Naive thymus-derived CD4-positive, alpha-beta T cell (primary cell): ENCODE results near the gene AADACL4. TPM values are rescaled to one million over a fixed set of nuclear protein-coding genes. Genes with fewer than 3 reads are reported as not detected.

Source experiments
- ATAC-seq: fragments of 150-1000 bp; cut with Tn5 transposase; 2 replicates; pipeline ENCODE4 v1.10.0; 2021; ENCODE audit warnings: mild to moderate bottlenecking, moderate library complexity
- CTCF ChIA-PET: fragments of 350-600 bp; sonication (Branson Sonifier 250); formaldehyde crosslinking; loops from one replicate; lab custom pipeline; 2021; ENCODE audit warnings: antibody characterized with exemption; lab: Charles Lee
- POLR2A ChIA-PET: fragments of 350-600 bp; sonication (Branson Sonifier 250); formaldehyde crosslinking; loops from one replicate; lab custom pipeline; 2021; ENCODE audit warnings: antibody characterized with exemption, inconsistent platforms; lab: Charles Lee
- DNase-seq, 9 donors: peaks; one replicate each; pipeline versions ENCODE4 v3.0.0 to v3.0.0-alpha.2; 2020 to 2022; ENCODE audit warnings: mixed read lengths in 1 of 9
- H3K27ac ChIP-seq: one replicate; pipeline ENCODE4 v1.7.0; 2013; ENCODE audit warnings: mild to moderate bottlenecking, low read depth, low read length, moderate library complexity
- H3K27me3 ChIP-seq, 2 donors: one replicate each; pipeline ENCODE4 v1.7.0; 2013; ENCODE audit warnings: low read length in 2 of 2, mild to moderate bottlenecking in 2 of 2, moderate library complexity in 2 of 2; ENCODE audit not compliant: control insufficient read depth in 2 of 2, insufficient read depth in 2 of 2
- H3K36me3 ChIP-seq, 3 experiments: 1 replicate in 2 of 3; 2 replicates in 1 of 3; pipeline ENCODE4 v1.7.0; 2013; ENCODE audit warnings: low read length in 3 of 3, mild to moderate bottlenecking in 3 of 3, moderate library complexity in 1 of 3; ENCODE audit not compliant: insufficient read depth in 3 of 3, control insufficient read depth in 2 of 3
- H3K4me1 ChIP-seq, 2 donors: one replicate each; pipeline ENCODE4 v1.7.0; 2013; ENCODE audit warnings: low read length in 2 of 2, mild to moderate bottlenecking in 2 of 2, moderate library complexity in 1 of 2; ENCODE audit not compliant: control insufficient read depth in 2 of 2, insufficient read depth in 2 of 2
- H3K4me3 ChIP-seq: 2 replicates; pipeline ENCODE4 v1.7.0; 2013; ENCODE audit warnings: mild to moderate bottlenecking, low read length
- H3K9me3 ChIP-seq, 3 experiments: 1 replicate in 2 of 3; 2 replicates in 1 of 3; pipeline ENCODE4 v1.7.0; 2013; ENCODE audit warnings: low read length in 3 of 3; ENCODE audit not compliant: control insufficient read depth in 2 of 3
- H3K27ac Mint-ChIP-seq, 9 donors: one replicate each; pipeline ENCODE4 v1.8.0; 2020 to 2022; ENCODE audit warnings: mixed read lengths in 9 of 9, mild to moderate bottlenecking in 8 of 9, moderate library complexity in 5 of 9, inconsistent platforms in 2 of 9
- H3K27me3 Mint-ChIP-seq, 5 donors: one replicate each; pipeline ENCODE4 v1.8.0; 2021 to 2022; ENCODE audit warnings: mixed read lengths in 5 of 5, mild to moderate bottlenecking in 1 of 5
- H3K36me3 Mint-ChIP-seq, 5 donors: one replicate each; pipeline ENCODE4 v1.8.0; 2020 to 2022; ENCODE audit warnings: mixed read lengths in 5 of 5, mild to moderate bottlenecking in 3 of 5, inconsistent platforms in 1 of 5
- H3K4me1 Mint-ChIP-seq, 7 donors: one replicate each; pipeline ENCODE4 v1.8.0; 2020 to 2022; ENCODE audit warnings: mixed read lengths in 7 of 7, mild to moderate bottlenecking in 3 of 7, inconsistent platforms in 1 of 7
- H3K4me3 Mint-ChIP-seq, 10 donors: one replicate each; pipeline ENCODE4 v1.8.0; 2020 to 2022; ENCODE audit warnings: mild to moderate bottlenecking in 10 of 10, mixed read lengths in 10 of 10, moderate library complexity in 6 of 10, inconsistent platforms in 2 of 10
- H3K9me3 Mint-ChIP-seq, 11 donors: one replicate each; pipeline ENCODE4 v1.8.0; 2020 to 2022; ENCODE audit warnings: mixed read lengths in 11 of 11, mild to moderate bottlenecking in 4 of 11, inconsistent platforms in 1 of 11, moderate library complexity in 1 of 11
- intact Hi-C, 2 donors: fragments of 100-400 bp; cut with micrococcal nuclease; formaldehyde crosslinking; loops; one replicate each; pipeline ENCODE4 v1.15.1; 2023
- polyA plus RNA-seq, 2 donors: library from polyadenylated mRNA; unstranded; fragments of 300-500 nt; fragmentation: Illumina TruSeq; gene quantifications; one replicate each; pipeline ENCODE4 v1.2.3, GENCODE V29; 2021
- total RNA-seq, 6 experiments: library from RNA in 5 of 6; stranded (reverse) in 5 of 6; gene quantifications; 1 replicate in 5 of 6; 2 replicates in 1 of 6; pipeline ENCODE4 v1.2.3 and lab custom pipeline; 2021 to 2026

AADACL4 gene
- total and polyA plus RNA-seq, 7 experiments from 2014 or later = not detected

- Mint-ChIP-seq H3K36me3 (peaks cover 14 to 58% (median 29%) of the 10 kb centered on the region in 5 donors), H3K9me3 (peaks cover 0 to 10% (median 2%) of the 10 kb centered on the region in 11 donors), H3K27ac (peak overlapping the region in 8 of 9 donors; percentile 28 to 87 (median 84)), H3K27me3 (peaks cover 0 to 3% (median 0%) of the 10 kb centered on the region in 5 donors), H3K4me1 (peaks cover 43 to 90% (median 84%) of the 10 kb centered on the region in 7 donors), H3K4me3 (no peak overlapping the region)
- Histone ChIP-seq H3K27me3 (no peaks in the 10 kb centered on the region), H3K27ac (no peak overlapping the region), H3K4me3 (no peak overlapping the region), H3K9me3 (no peaks in the 10 kb centered on the region), H3K4me1 (peaks cover 24 to 47% of the 10 kb centered on the region in 2 donors), H3K36me3 (peaks cover 0 to 14% (median 0%) of the 10 kb centered on the region in 3 experiments)
- DNase-seq = no peak
- no peak for ATAC-seq
- ChIA-PET POLR2A (interaction anchor here (12.3 kb wide), 1 partner anchor 10 kb away, joined by 204 read pairs; the partner anchor contains the start of gene DHRS3), CTCF (interaction anchor here (0.6 kb wide), 1 partner anchor 373 kb away, joined by 3 read pairs; no protein-coding TSS in a partner anchor)
- intact Hi-C loops = no loop called here
These were observed 36.6 kb upstream of the AADACL4 start for GRCh38 chr1:12607263-12607662.

- DNase-seq = no peak
- Histone ChIP-seq H3K9me3 (no peaks in the 10 kb centered on the region), H3K36me3 (peaks cover 0 to 14% (median 0%) of the 10 kb centered on the region in 3 experiments), H3K27me3 (no peaks in the 10 kb centered on the region), H3K27ac (no peak overlapping the region), H3K4me3 (no peak overlapping the region), H3K4me1 (peaks cover 17 to 35% of the 10 kb centered on the region in 2 donors)
- peaks cover 48 to 92% (median 84%) of the 10 kb centered on the region in 7 donors for H3K4me1 Mint-ChIP-seq
- intact Hi-C loops = no loop called here
- peaks cover 0 to 3% (median 0%) of the 10 kb centered on the region in 5 donors for H3K27me3 Mint-ChIP-seq
- peaks cover 0 to 10% (median 2%) of the 10 kb centered on the region in 11 donors for H3K9me3 Mint-ChIP-seq
- H3K36me3 Mint-ChIP-seq = peaks cover 14 to 67% (median 29%) of the 10 kb centered on the region in 5 donors
- ChIA-PET POLR2A (no interaction called here), CTCF (no interaction called here)
- no peak for ATAC-seq
- peak overlapping the region in 8 of 9 donors; percentile 51 to 93 (median 79) for H3K27ac Mint-ChIP-seq
- peak overlapping the region in 2 of 10 donors; percentile 9 to 12 for H3K4me3 Mint-ChIP-seq
These were observed 35.5 kb upstream of the AADACL4 start for GRCh38 chr1:12608311-12608957.

GRCh38 chr1:12609469-12610003 is 34.3 kb upstream of the AADACL4 start:
- Histone ChIP-seq H3K9me3 (no peaks in the 10 kb centered on the region), H3K4me1 (peaks cover 7 to 35% of the 10 kb centered on the region in 2 donors), H3K4me3 (no peak overlapping the region), H3K27ac (peak overlapping the region; percentile 30), H3K27me3 (no peaks in the 10 kb centered on the region), H3K36me3 (peaks cover 0 to 14% (median 0%) of the 10 kb centered on the region in 3 experiments)
- intact Hi-C loops = loop anchor here (10.0 kb wide), 2 partner anchors 135 to 805 kb away; partner anchors contain the start of genes CLCN6 (in 1 of the 2) and MTHFR (in 1 of the 2)
- DNase-seq (no peak), ATAC-seq (no peak)
- ChIA-PET CTCF (no interaction called here), POLR2A (no interaction called here)
- H3K27ac Mint-ChIP-seq = peak overlapping the region in 8 of 9 donors; percentile 51 to 93 (median 81)
- peaks cover 41 to 91% (median 84%) of the 10 kb centered on the region in 7 donors for H3K4me1 Mint-ChIP-seq
- H3K36me3 Mint-ChIP-seq = peaks cover 14 to 64% (median 28%) of the 10 kb centered on the region in 5 donors
- peak overlapping the region in 4 of 10 donors; percentile 14 to 52 (median 38) for H3K4me3 Mint-ChIP-seq
- peaks cover 0 to 3% (median 0%) of the 10 kb centered on the region in 5 donors for H3K27me3 Mint-ChIP-seq
- peaks cover 0 to 10% (median 2%) of the 10 kb centered on the region in 11 donors for H3K9me3 Mint-ChIP-seq

- Mint-ChIP-seq H3K27ac (peak overlapping the region in 8 of 9 donors; percentile 9 to 93 (median 74)), H3K4me1 (peaks cover 46 to 92% (median 90%) of the 10 kb centered on the region in 7 donors), H3K27me3 (peaks cover 0 to 3% (median 0%) of the 10 kb centered on the region in 5 donors), H3K36me3 (peaks cover 14 to 65% (median 28%) of the 10 kb centered on the region in 5 donors), H3K9me3 (peaks cover 0 to 10% (median 2%) of the 10 kb centered on the region in 11 donors), H3K4me3 (peak overlapping the region in 6 of 10 donors; percentile 16 to 67 (median 44))
- no peak for ATAC-seq
- ChIA-PET CTCF (interaction anchor here (1.8 kb wide), 1 partner anchor 9 kb away, joined by 4 read pairs; no protein-coding TSS in a partner anchor), POLR2A (interaction anchor here (0.7 kb wide), 1 partner anchor 223 kb away, joined by 3 read pairs; no protein-coding TSS in a partner anchor)
- Histone ChIP-seq H3K27me3 (no peaks in the 10 kb centered on the region), H3K36me3 (peaks cover 0 to 14% (median 0%) of the 10 kb centered on the region in 3 experiments), H3K4me3 (no peak overlapping the region), H3K4me1 (peaks cover 10 to 36% of the 10 kb centered on the region in 2 donors), H3K9me3 (no peaks in the 10 kb centered on the region), H3K27ac (peak overlapping the region; percentile 10)
- no peak for DNase-seq
- intact Hi-C loops = loop anchor here (10.0 kb wide), 2 partner anchors 136 to 806 kb away; partner anchors contain the start of genes CLCN6 (in 1 of the 2) and MTHFR (in 1 of the 2)
These were observed 33.5 kb upstream of the AADACL4 start for GRCh38 chr1:12610305-12610935.

- Histone ChIP-seq H3K4me3 (no peak overlapping the region), H3K4me1 (peaks cover 15 to 37% of the 10 kb centered on the region in 2 donors), H3K27me3 (no peaks in the 10 kb centered on the region), H3K9me3 (no peaks in the 10 kb centered on the region), H3K36me3 (peaks cover 0 to 14% (median 0%) of the 10 kb centered on the region in 3 experiments), H3K27ac (peak overlapping the region; percentile 10)
- H3K27ac Mint-ChIP-seq = peak overlapping the region in 8 of 9 donors; percentile 9 to 93 (median 74)
- H3K4me3 Mint-ChIP-seq = peak overlapping the region in 8 of 10 donors; percentile 10 to 67 (median 36)
- H3K9me3 Mint-ChIP-seq = peaks cover 0 to 10% (median 2%) of the 10 kb centered on the region in 11 donors
- ChIA-PET CTCF (interaction anchor here (0.6 to 1.8 kb wide), 2 partner anchors 9 to 61 kb away, joined by 4 read pairs; no protein-coding TSS in a partner anchor), POLR2A (interaction anchor here (1.3 kb wide), 1 partner anchor 8 kb away, joined by 5 read pairs; no protein-coding TSS in a partner anchor)
- intact Hi-C loops = loop anchor here (10.0 kb wide), 2 partner anchors 136 to 806 kb away; partner anchors contain the start of genes CLCN6 (in 1 of the 2) and MTHFR (in 1 of the 2)
- peaks cover 0 to 3% (median 0%) of the 10 kb centered on the region in 5 donors for H3K27me3 Mint-ChIP-seq
- H3K4me1 Mint-ChIP-seq = peaks cover 50 to 93% (median 90%) of the 10 kb centered on the region in 7 donors
- peaks cover 14 to 66% (median 28%) of the 10 kb centered on the region in 5 donors for H3K36me3 Mint-ChIP-seq
- DNase-seq = no peak
- ATAC-seq = no peak
These were observed 32.9 kb upstream of the AADACL4 start for GRCh38 chr1:12610941-12611340.
